Gastroesophageal sphincter (tissue), 4 donors: ENCODE measurements around the gene SIGLEC1. TPM values are rescaled to one million over a fixed set of nuclear protein-coding genes. Genes with fewer than 3 reads are reported as not detected.

Experiments used
- ATAC-seq: fragments of 150-250 bp; one replicate; pipeline ENCODE4 v1.9.1; 2016; ENCODE audit warnings: mild to moderate bottlenecking, moderate library complexity
- H3K27ac ChIP-seq, 4 donors: fragments of 200-600 bp; sonication (generic) in 3 of 4; 1 replicate in 3 of 4; 2 replicates in 1 of 4; pipeline ENCODE4 v1.5.1; 2016 to 2019
- H3K27me3 ChIP-seq: fragments of 200-600 bp; sonication (generic); one replicate; pipeline ENCODE4 v1.5.1; 2019
- H3K36me3 ChIP-seq, 2 donors: fragments of 200-600 bp; sonication (generic); one replicate each; pipeline ENCODE4 v1.5.1; 2019; ENCODE audit warnings: control low read depth in 1 of 2
- H3K4me1 ChIP-seq, 3 donors: fragments of 200-600 bp; sonication (generic); 1 replicate in 2 of 3; 2 replicates in 1 of 3; pipeline ENCODE4 v1.5.1; 2016 to 2019; ENCODE audit warnings: control low read depth in 2 of 3
- H3K4me3 ChIP-seq, 2 donors: fragments of 200-600 bp; sonication (generic); one replicate each; pipeline ENCODE4 v1.5.1; 2019; ENCODE audit warnings: mild to moderate bottlenecking in 1 of 2, moderate library complexity in 1 of 2
- H3K9me3 ChIP-seq, 3 donors: fragments of 200-600 bp; sonication (generic); one replicate each; pipeline ENCODE4 v1.5.1; 2017 to 2019; ENCODE audit warnings: control low read depth in 2 of 3
- CTCF ChIP-seq, 4 experiments: fragments of 200-600 bp in 2 of 4; fragments of 450-650 bp in 2 of 4; sonication (generic) in 1 of 4; IDR thresholded peaks; one replicate each; pipeline ENCODE4 v1.5.1; 2017 to 2019; ENCODE audit warnings: antibody characterized with exemption in 4 of 4, mild to moderate bottlenecking in 2 of 4, moderate library complexity in 2 of 4
- EP300 ChIP-seq: sonication (generic); formaldehyde crosslinking; IDR thresholded peaks from one replicate; pipeline ENCODE4 v1.6.1; 2017; ENCODE audit warnings: antibody characterized with exemption, mild to moderate bottlenecking
- POLR2A ChIP-seq, 2 donors: fragments of 450-650 bp; IDR thresholded peaks; one replicate each; pipeline ENCODE4 v1.6.1; 2017; ENCODE audit warnings: antibody characterized with exemption in 2 of 2, mild to moderate bottlenecking in 2 of 2, moderate library complexity in 1 of 2
- POLR2AphosphoS5 ChIP-seq: sonication (generic); formaldehyde crosslinking; IDR thresholded peaks from one replicate; pipeline ENCODE4 v1.6.1; 2017; ENCODE audit warnings: antibody characterized with exemption
- whole genome bisulfite sequencing, 2 donors: methylation state at CpG; one replicate each; pipeline ENCODE4 v1.1.5; 2018; ENCODE audit warnings: low coverage in 1 of 2; 5-methylcytosine and 5-hydroxymethylcytosine counted together
- total RNA-seq, 4 donors: library from RNA; depleted of rRNA; stranded (reverse); fragments of >200 nt; gene quantifications; one replicate each; pipeline ENCODE4 v1.1.0, GENCODE V29; 2016

Gene SIGLEC1
- total RNA-seq, 4 donors from 2014 or later = 10.1 to 17.2 (median 11.9) TPM

DNA sequence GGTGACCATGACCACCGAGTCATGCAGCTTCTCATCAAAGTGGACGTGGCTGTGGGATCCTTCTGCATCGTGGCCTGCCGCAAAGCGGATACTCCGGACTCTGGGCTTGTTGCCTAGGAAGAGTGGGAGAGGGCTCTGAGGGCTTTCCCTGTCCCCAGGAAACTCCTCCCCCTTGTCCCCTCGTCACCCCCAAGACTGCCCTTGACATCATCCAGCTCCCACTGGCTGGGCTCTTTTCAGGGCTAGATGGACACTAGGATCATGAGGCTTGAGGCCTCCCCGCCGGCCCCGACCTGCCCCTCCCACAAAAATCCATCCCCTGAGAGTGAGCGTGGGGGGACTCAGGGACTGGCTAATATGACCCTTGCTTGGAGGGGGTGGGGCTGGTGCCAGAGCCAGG is 46.2 kb upstream of the SIGLEC1 start:
- no peaks in the 10 kb centered on the region for H3K27me3 ChIP-seq
- TF ChIP-seq EP300 (no peak), POLR2AphosphoS5 (no peak), POLR2A (IDR thresholded peaks at IDR 0.05) (no peak), CTCF (IDR thresholded peaks at IDR 0.05) (no peak)
- no peaks in the 10 kb centered on the region for H3K9me3 ChIP-seq
- no CpG with 5 or more reads among the region's 11 CpGs for WGBS, 2 donors
- H3K36me3 ChIP-seq = peaks cover 0 to 55% of the 10 kb centered on the region in 2 donors
- ATAC-seq = no peak
- H3K4me3 ChIP-seq = no peak overlapping the region
- H3K27ac ChIP-seq = peak overlapping the region in 3 of 4 donors; percentile 26 to 55 (median 51)
- H3K4me1 ChIP-seq = peaks cover 0 to 62% (median 5%) of the 10 kb centered on the region in 3 donors

- Histone ChIP-seq H3K27me3 (no peaks in the 10 kb centered on the region), H3K27ac (peak overlapping the region in 2 of 4 donors; percentile 26 to 51), H3K9me3 (no peaks in the 10 kb centered on the region), H3K4me3 (no peak overlapping the region), H3K4me1 (peaks cover 0 to 64% (median 4%) of the 10 kb centered on the region in 3 donors), H3K36me3 (peaks cover 0 to 55% of the 10 kb centered on the region in 2 donors)
- no peak for ATAC-seq
- WGBS, 2 donors = 82 to 86% methylated on average over 2 of the region's 2 CpGs
- TF ChIP-seq POLR2AphosphoS5 = no peak
- TF ChIP-seq CTCF (IDR thresholded peaks at IDR 0.05) = no peak
- TF ChIP-seq POLR2A (IDR thresholded peaks at IDR 0.05) = no peak
- TF ChIP-seq EP300 = no peak
Measured at GRCh38 chr20:3757268-3757667, 44.9 kb upstream of the SIGLEC1 start.

DNA sequence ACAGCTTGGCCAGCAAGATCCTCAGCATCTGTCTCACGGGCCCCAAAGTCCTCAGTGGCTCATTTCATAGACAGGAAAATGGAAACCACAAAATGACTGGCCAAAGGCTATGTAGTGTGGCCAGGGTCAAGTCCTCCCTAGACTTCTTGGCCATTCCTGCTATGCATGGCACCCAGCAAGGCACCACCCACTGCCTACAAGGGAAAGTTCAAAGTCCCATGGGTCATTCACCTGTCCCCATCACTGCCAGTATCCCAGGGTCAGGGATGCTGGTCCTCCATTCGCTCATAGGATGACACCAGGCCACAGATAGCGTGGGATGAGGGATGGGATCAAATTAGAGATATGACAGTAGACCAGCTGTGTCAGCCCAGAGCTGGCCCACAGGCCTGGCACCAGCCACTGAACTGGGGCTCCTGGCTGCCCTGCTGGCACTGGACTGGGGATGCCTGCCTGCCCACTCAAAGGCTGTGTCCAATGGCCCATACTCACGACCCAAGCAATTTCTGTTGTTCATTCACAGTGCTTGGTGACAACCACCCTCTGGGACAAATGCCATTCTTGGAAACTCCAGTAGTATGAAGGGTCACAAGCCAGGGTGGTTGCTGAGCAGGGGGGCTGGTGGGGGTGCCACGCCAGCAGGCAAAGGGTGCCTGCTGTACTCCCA is 43.5 kb upstream of the SIGLEC1 start:
- no peak for ATAC-seq
- Histone ChIP-seq H3K4me1 (peaks cover 0 to 61% (median 6%) of the 10 kb centered on the region in 3 donors), H3K4me3 (no peak overlapping the region), H3K27ac (peak overlapping the region in 1 of 4 donors; percentile 30), H3K9me3 (no peaks in the 10 kb centered on the region), H3K36me3 (peaks cover 0 to 68% of the 10 kb centered on the region in 2 donors), H3K27me3 (no peaks in the 10 kb centered on the region)
- no peak for TF ChIP-seq EP300
- TF ChIP-seq POLR2A (IDR thresholded peaks at IDR 0.05) = no peak
- TF ChIP-seq CTCF (IDR thresholded peaks at IDR 0.05) = no peak
- no peak for TF ChIP-seq POLR2AphosphoS5
- 80% methylated on average over 1 of the region's 5 CpGs; no CpG with 5 or more reads in 1 of the 2 donors for WGBS, 2 donors

DNA sequence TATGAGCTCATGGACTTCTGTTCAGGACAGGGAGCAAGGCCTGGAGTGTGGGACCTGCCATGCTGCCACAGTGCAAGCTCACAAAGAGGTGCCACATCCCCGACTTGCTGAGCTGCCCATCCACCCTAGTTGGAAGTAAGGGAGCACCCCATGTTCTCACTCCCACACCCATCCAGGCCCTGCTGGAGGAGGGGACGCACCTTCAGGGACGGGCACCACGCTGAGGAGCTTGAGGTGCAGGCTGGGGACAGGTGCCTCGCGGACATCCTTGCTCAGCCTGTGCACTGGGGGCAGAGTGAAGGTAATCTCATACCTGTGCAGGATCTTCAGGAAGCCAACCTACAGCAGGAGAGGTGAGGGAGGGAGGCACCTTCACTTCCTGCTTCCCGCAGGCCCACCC is 42.9 kb upstream of the SIGLEC1 start:
- Histone ChIP-seq H3K4me3 (no peak overlapping the region), H3K27ac (peak overlapping the region in 1 of 4 donors; percentile 29), H3K27me3 (peaks cover 3% of the 10 kb centered on the region), H3K4me1 (peaks cover 0 to 56% (median 6%) of the 10 kb centered on the region in 3 donors), H3K36me3 (peaks cover 0 to 75% of the 10 kb centered on the region in 2 donors), H3K9me3 (no peaks in the 10 kb centered on the region)
- no peak for ATAC-seq
- TF ChIP-seq POLR2A (IDR thresholded peaks at IDR 0.05) (no peak), CTCF (IDR thresholded peaks at IDR 0.05) (no peak), EP300 (no peak), POLR2AphosphoS5 (no peak)
- 82% methylated on average over 3 of the region's 7 CpGs; no CpG with 5 or more reads in 1 of the 2 donors for WGBS, 2 donors

- peaks cover 0 to 79% of the 10 kb centered on the region in 2 donors for H3K36me3 ChIP-seq
- H3K4me1 ChIP-seq = peaks cover 0 to 56% (median 6%) of the 10 kb centered on the region in 3 donors
- ATAC-seq = no peak
- H3K9me3 ChIP-seq = no peaks in the 10 kb centered on the region
- H3K27ac ChIP-seq = peak overlapping the region in 2 of 4 donors; percentile 51 to 57
- 84 to 88% methylated on average over 6 to 7 of the region's 16 CpGs for WGBS, 2 donors
- H3K27me3 ChIP-seq = peaks cover 13% of the 10 kb centered on the region
- no peak overlapping the region for H3K4me3 ChIP-seq
- TF ChIP-seq CTCF (IDR thresholded peaks at IDR 0.05) = no peak
- TF ChIP-seq POLR2A (IDR thresholded peaks at IDR 0.05) = no peak
- no peak for TF ChIP-seq EP300
- no peak for TF ChIP-seq POLR2AphosphoS5
Measured at GRCh38 chr20:3754276-3754630, 41.9 kb upstream of the SIGLEC1 start.
